Breast epithelium (tissue), 4 donors: ENCODE measurements around the gene GIMAP1. TPM values are rescaled to one million over a fixed set of nuclear protein-coding genes. Genes with fewer than 3 reads are reported as not detected.

ENCODE experiments used
- DNase-seq, 2 donors: peaks; one replicate each; pipeline ENCODE4 v3.0.0-alpha.2; 2019; ENCODE audit warnings: low spot score in 2 of 2
- H3K27ac ChIP-seq, 2 donors: fragments of 200-600 bp; sonication (generic) in 1 of 2; one replicate each; pipeline ENCODE4 v1.5.1; 2016 to 2019; ENCODE audit warnings: mild to moderate bottlenecking in 1 of 2
- H3K27me3 ChIP-seq, 2 donors: fragments of 200-600 bp; sonication (generic) in 1 of 2; one replicate each; pipeline versions ENCODE4 v1.5.1 to v1.6.0; 2017 to 2019; ENCODE audit warnings: control low read depth in 1 of 2, mild to moderate bottlenecking in 1 of 2
- H3K36me3 ChIP-seq: fragments of 200-600 bp; one replicate; pipeline ENCODE4 v1.5.1; 2019
- H3K4me1 ChIP-seq, 2 donors: fragments of 200-600 bp; sonication (generic); one replicate each; pipeline ENCODE4 v1.5.1; 2016 to 2019; ENCODE audit warnings: control low read depth in 1 of 2
- H3K4me3 ChIP-seq, 3 donors: fragments of 200-600 bp; sonication (generic); 1 replicate in 2 of 3; 2 replicates in 1 of 3; pipeline ENCODE4 v1.5.1; 2016 to 2019; ENCODE audit warnings: mild to moderate bottlenecking in 3 of 3, moderate library complexity in 2 of 3
- H3K9me3 ChIP-seq, 2 donors: fragments of 200-600 bp; sonication (generic) in 1 of 2; one replicate each; pipeline ENCODE4 v1.5.1; 2016 to 2019; ENCODE audit warnings: control low read depth in 1 of 2
- POLR2A ChIP-seq: fragments of 450-650 bp; IDR thresholded peaks from one replicate; pipeline ENCODE4 v1.6.1; 2016; ENCODE audit warnings: antibody characterized with exemption, mild to moderate bottlenecking, moderate library complexity
- POLR2AphosphoS5 ChIP-seq, 3 donors: sonication (generic); formaldehyde crosslinking; IDR thresholded peaks; one replicate each; pipeline ENCODE4 v1.6.1; 2017; ENCODE audit warnings: antibody characterized with exemption in 3 of 3
- intact Hi-C: fragments of 100-400 bp; cut with DNase I; formaldehyde crosslinking; loops from one replicate; pipeline ENCODE4 v1.15.1; 2023; ENCODE audit warnings: low total_unique reads
- total RNA-seq, 3 donors: library from RNA; depleted of rRNA; stranded (reverse); fragments of >200 nt; gene quantifications; one replicate each; pipeline ENCODE4 v1.1.0, GENCODE V29; 2016
- TF ChIP-seq, protein P1 (sequence below), 3 donors: fragments of 450-650 bp; IDR thresholded peaks; one replicate each; pipeline ENCODE4 v1.5.1; 2016 to 2017; ENCODE audit warnings: antibody characterized with exemption in 3 of 3, mild to moderate bottlenecking in 3 of 3, moderate library complexity in 3 of 3

Gene GIMAP1
- total RNA-seq, 3 donors from 2014 or later = 3.5 to 9.0 (median 6.6) TPM

DNA sequence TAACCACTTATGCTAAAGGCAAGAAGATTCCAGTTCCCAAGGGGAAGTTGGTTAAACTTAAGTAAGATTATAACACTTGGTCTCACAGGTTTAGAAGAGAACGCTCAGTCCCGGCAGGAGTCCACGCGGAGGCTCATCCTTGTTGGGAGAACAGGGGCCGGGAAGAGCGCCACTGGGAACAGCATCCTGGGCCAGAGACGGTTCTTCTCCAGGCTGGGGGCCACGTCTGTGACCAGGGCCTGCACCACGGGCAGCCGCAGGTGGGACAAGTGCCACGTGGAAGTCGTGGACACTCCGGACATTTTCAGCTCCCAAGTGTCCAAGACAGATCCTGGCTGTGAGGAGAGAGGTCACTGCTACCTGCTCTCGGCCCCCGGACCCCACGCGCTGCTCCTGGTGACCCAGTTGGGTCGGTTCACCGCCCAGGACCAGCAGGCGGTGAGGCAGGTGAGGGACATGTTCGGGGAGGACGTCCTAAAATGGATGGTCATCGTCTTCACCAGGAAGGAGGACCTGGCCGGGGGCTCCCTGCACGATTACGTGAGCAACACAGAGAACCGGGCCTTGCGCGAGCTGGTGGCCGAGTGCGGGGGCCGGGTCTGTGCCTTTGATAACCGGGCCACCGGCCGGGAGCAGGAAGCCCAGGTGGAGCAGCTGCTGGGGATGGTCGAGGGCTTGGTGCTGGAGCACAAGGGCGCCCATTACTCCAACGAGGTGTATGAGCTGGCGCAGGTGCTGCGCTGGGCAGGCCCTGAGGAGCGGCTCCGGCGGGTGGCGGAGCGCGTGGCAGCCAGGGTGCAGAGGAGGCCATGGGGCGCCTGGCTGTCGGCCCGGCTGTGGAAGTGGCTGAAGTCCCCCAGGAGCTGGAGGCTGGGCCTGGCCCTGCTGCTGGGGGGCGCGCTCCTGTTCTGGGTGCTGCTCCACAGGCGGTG, 3.8 kb downstream of the GIMAP1 start:
- Histone ChIP-seq H3K27me3 (no peaks in the 10 kb centered on the region), H3K9me3 (no peaks in the 10 kb centered on the region), H3K27ac (peak overlapping the region in 1 of 2 donors; percentile 19), H3K4me1 (no peaks in the 10 kb centered on the region), H3K36me3 (no peaks in the 10 kb centered on the region), H3K4me3 (no peak overlapping the region)
- no peak for DNase-seq
- no peak for TF ChIP-seq POLR2AphosphoS5 (IDR thresholded peaks at IDR 0.05)
- TF ChIP-seq, protein P1, sequence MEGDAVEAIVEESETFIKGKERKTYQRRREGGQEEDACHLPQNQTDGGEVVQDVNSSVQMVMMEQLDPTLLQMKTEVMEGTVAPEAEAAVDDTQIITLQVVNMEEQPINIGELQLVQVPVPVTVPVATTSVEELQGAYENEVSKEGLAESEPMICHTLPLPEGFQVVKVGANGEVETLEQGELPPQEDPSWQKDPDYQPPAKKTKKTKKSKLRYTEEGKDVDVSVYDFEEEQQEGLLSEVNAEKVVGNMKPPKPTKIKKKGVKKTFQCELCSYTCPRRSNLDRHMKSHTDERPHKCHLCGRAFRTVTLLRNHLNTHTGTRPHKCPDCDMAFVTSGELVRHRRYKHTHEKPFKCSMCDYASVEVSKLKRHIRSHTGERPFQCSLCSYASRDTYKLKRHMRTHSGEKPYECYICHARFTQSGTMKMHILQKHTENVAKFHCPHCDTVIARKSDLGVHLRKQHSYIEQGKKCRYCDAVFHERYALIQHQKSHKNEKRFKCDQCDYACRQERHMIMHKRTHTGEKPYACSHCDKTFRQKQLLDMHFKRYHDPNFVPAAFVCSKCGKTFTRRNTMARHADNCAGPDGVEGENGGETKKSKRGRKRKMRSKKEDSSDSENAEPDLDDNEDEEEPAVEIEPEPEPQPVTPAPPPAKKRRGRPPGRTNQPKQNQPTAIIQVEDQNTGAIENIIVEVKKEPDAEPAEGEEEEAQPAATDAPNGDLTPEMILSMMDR (IDR thresholded peaks at IDR 0.05) = no peak
- intact Hi-C loops = no loop called here

DNA sequence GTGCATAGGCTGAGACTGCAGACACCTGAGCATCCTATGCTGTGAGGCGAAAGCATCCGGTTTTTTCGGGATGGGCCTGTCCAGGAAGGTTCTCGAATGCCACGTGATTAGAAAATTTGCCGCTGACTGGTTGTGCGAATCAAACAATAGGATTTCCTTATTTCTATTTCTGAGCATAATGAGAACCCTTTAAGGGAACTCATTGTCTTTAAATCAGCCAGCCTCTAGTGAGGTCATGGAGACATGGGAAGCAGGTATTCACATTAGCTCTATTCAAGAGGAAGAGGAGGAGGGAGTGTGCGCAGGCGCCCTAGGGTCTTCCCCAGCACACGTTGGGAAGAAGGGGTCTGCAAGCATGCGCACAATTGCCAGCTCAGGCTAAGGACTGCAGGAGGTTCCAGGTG, 5.6 kb downstream of the GIMAP1 start:
- Histone ChIP-seq H3K27ac (peak overlapping the region in 1 of 2 donors; percentile 81), H3K27me3 (no peaks in the 10 kb centered on the region), H3K4me3 (peak overlapping the region in 1 of 3 donors; percentile 25), H3K36me3 (no peaks in the 10 kb centered on the region), H3K9me3 (peaks cover 0 to 5% of the 10 kb centered on the region in 2 donors), H3K4me1 (no peaks in the 10 kb centered on the region)
- no peak for DNase-seq
- intact Hi-C loops = no loop called here
- no peak for TF ChIP-seq POLR2A
- TF ChIP-seq POLR2AphosphoS5 (IDR thresholded peaks at IDR 0.05) = no peak
- TF ChIP-seq, protein P1 (IDR thresholded peaks at IDR 0.05) = no peak

DNA sequence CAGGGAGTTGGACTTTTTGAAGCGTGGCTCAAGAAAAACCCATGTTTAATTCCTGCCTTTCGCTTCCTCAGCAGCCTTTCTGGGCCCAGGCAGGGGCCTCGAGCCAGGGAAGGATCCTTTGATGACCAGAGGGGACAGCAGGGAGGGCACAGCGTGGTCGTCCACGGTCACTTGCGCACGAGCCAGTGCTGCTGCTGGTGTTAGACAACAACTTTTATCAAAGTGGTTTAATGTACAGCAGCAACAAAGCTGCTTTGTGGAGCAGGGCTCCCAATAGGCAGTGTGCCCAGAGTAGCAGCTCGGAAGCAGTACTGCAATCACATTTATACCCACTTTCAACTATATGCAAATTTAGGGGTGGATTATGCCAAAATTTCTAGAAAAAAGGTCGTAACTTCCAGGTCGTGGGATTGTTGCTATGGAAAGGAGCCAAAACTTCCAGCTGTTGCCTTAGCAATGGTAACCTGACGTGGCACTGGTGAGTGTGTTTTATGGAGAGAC, 6.1 kb downstream of the GIMAP1 start:
- H3K27me3 ChIP-seq = no peaks in the 10 kb centered on the region
- TF ChIP-seq, protein P1 (IDR thresholded peaks at IDR 0.05) = no peak
- TF ChIP-seq POLR2A (no peak), POLR2AphosphoS5 (IDR thresholded peaks at IDR 0.05) (no peak)
- H3K4me1 ChIP-seq = no peaks in the 10 kb centered on the region
- intact Hi-C loops = no loop called here
- H3K36me3 ChIP-seq = no peaks in the 10 kb centered on the region
- no peak for DNase-seq
- H3K9me3 ChIP-seq = peaks cover 0 to 5% of the 10 kb centered on the region in 2 donors
- H3K27ac ChIP-seq = peak overlapping the region in 1 of 2 donors; percentile 81
- H3K4me3 ChIP-seq = peak overlapping the region in 1 of 3 donors; percentile 25

- DNase-seq = no peak
- Histone ChIP-seq H3K4me3 (no peak overlapping the region), H3K27ac (no peak overlapping the region), H3K36me3 (no peaks in the 10 kb centered on the region), H3K4me1 (no peaks in the 10 kb centered on the region), H3K9me3 (peaks cover 0 to 15% of the 10 kb centered on the region in 2 donors), H3K27me3 (no peaks in the 10 kb centered on the region)
- TF ChIP-seq, protein P1 (IDR thresholded peaks at IDR 0.05) = no peak
- no peak for TF ChIP-seq POLR2AphosphoS5 (IDR thresholded peaks at IDR 0.05)
- TF ChIP-seq POLR2A = no peak
- intact Hi-C loops = no loop called here
Observed at GRCh38 chr7:150723467-150723866, 7.1 kb downstream of the GIMAP1 start.

- no peaks in the 10 kb centered on the region for H3K36me3 ChIP-seq
- no peak overlapping the region for H3K4me3 ChIP-seq
- intact Hi-C loops = no loop called here
- H3K9me3 ChIP-seq = peaks cover 0 to 21% of the 10 kb centered on the region in 2 donors
- DNase-seq = no peak
- H3K4me1 ChIP-seq = no peaks in the 10 kb centered on the region
- H3K27me3 ChIP-seq = no peaks in the 10 kb centered on the region
- TF ChIP-seq, protein P1 (IDR thresholded peaks at IDR 0.05) = no peak
- TF ChIP-seq POLR2A = no peak
- TF ChIP-seq POLR2AphosphoS5 (IDR thresholded peaks at IDR 0.05) = no peak
- no peak overlapping the region for H3K27ac ChIP-seq
Observed at GRCh38 chr7:150727381-150727780, 11.0 kb downstream of the GIMAP1 start.
